Measurements from ENCODE around the gene MTURN. TPM values are rescaled to one million over a fixed set of nuclear protein-coding genes. Genes with fewer than 3 reads are reported as not detected.
A peak's percentile ranks its signal among the peaks of the same experiment; 100 is the strongest.

MTURN gene
- total and polyA plus RNA-seq, 5 donors from 2014 or later = 5.2 to 31.1 (median 6.2) TPM

DNA sequence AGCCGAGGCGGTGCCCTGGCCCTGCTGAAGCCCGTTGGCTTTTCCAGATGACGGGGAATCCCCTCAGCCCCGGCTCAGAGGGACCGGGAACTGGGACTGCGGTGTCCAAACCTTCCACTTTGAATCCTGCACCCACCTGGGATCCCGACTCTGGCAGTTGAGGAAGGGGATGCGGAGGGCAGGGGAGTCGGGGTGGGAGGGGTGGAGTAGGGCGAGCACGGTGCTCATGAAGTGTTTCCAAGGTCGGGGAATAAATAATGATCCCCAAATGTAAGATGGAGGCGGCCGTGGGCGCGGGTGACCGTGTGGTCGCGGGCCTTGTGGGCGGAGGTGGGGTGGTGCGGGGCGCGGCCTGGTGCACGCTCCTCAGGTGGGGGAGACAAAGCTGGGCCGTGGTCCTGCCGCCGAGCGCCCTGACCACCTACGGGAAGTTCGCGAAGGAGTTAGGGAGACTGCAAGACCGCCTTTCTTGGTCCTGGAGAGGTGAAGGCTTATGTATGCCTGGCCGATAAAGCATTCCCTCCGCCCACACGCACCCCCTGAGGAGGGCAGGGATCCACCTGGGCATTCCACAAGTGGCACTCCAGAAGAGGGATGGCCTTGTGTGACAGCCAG is 1.4 kb downstream of the MTURN start:
- H3K27ac Mint-ChIP-seq = peak overlapping the region in 2 of 3 donors; percentile 39 to 96
- H3K36me3 Mint-ChIP-seq = no peaks in the 10 kb centered on the region
- H3K4me1 Mint-ChIP-seq = peaks cover 11 to 32% (median 17%) of the 10 kb centered on the region in 4 donors
- H3K4me3 Mint-ChIP-seq = peak overlapping the region; percentile 94 to 97 (median 94)
- Histone ChIP-seq H3K36me3 (ENCODE audit: control insufficient read depth, insufficient read depth, low read length) (no peaks in the 10 kb centered on the region), H3K4me3 (ENCODE audit: low read depth, low read length) (no peak overlapping the region), H3K27me3 (ENCODE audit: control insufficient read depth, insufficient read depth, low read length) (no peaks in the 10 kb centered on the region), H3K4me1 (ENCODE audit: control insufficient read depth, insufficient read depth, low read length, poor library complexity, severe bottlenecking) (peaks cover 14% of the 10 kb centered on the region), H3K27ac (ENCODE audit: insufficient read depth, low read length, poor library complexity, severe bottlenecking) (peak overlapping the region; percentile 18), H3K9me3 (ENCODE audit: control insufficient read depth in 2 of 2, low read length in 2 of 2) (no peaks in the 10 kb centered on the region)
- no peaks in the 10 kb centered on the region for H3K9me3 Mint-ChIP-seq
- peaks cover 15% of the 10 kb centered on the region for H3K27me3 Mint-ChIP-seq
- ATAC-seq (ENCODE audit: low read depth in 2 of 2) = no peak
- DNase-seq = no peak

DNA sequence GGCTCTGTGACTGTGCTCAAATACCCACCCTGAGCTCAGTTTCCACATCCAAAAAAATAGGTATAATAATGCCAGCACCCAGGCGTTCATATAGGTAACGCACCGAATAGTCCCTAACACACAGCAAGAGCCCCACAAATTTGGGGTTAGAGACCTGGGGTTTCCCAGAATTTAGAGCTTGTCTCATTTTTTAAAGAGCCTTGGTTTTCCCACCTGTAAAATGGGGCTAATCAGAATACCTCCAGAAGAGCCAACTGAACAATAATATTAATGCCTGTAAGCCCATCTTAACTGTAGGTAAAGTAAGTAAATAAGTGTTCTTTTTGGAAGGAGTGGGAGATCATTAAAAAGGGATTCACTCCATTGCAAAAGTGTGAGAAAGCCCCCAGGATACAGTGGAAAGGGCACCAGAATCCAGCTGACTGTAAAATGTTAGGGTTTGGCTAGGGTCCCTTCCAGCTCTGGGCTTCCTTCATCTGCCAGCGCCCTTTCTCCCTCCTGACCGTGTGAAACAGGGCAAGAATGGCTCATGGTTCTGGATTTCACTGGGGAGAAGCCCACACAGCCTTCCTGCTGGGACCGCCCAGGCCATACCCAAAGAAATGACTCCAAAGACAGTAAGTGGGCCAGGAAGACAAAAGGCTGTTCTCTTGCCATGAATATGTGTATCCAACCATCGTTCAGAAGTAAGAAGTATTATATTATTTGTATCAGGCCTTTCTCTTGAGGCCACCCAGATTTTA is 2.1 kb downstream of the MTURN start:
- peaks cover 14% of the 10 kb centered on the region for H3K4me1 ChIP-seq (ENCODE audit: control insufficient read depth, insufficient read depth, low read length, poor library complexity, severe bottlenecking)
- no peak overlapping the region for H3K4me3 ChIP-seq (ENCODE audit: low read depth, low read length)
- Mint-ChIP-seq H3K27ac (peak overlapping the region in 2 of 3 donors; percentile 39 to 78), H3K27me3 (peaks cover 15% of the 10 kb centered on the region), H3K9me3 (no peaks in the 10 kb centered on the region), H3K4me3 (peak overlapping the region; percentile 94 to 97 (median 94)), H3K4me1 (peaks cover 11 to 32% (median 17%) of the 10 kb centered on the region in 4 donors), H3K36me3 (no peaks in the 10 kb centered on the region)
- ATAC-seq (ENCODE audit: low read depth in 2 of 2) (no peak), DNase-seq (no peak)
- H3K27me3 ChIP-seq (ENCODE audit: control insufficient read depth, insufficient read depth, low read length) = no peaks in the 10 kb centered on the region
- H3K27ac ChIP-seq (ENCODE audit: insufficient read depth, low read length, poor library complexity, severe bottlenecking) = peak overlapping the region; percentile 18
- H3K9me3 ChIP-seq (ENCODE audit: control insufficient read depth in 2 of 2, low read length in 2 of 2) = no peaks in the 10 kb centered on the region
- H3K36me3 ChIP-seq (ENCODE audit: control insufficient read depth, insufficient read depth, low read length) = no peaks in the 10 kb centered on the region

DNA sequence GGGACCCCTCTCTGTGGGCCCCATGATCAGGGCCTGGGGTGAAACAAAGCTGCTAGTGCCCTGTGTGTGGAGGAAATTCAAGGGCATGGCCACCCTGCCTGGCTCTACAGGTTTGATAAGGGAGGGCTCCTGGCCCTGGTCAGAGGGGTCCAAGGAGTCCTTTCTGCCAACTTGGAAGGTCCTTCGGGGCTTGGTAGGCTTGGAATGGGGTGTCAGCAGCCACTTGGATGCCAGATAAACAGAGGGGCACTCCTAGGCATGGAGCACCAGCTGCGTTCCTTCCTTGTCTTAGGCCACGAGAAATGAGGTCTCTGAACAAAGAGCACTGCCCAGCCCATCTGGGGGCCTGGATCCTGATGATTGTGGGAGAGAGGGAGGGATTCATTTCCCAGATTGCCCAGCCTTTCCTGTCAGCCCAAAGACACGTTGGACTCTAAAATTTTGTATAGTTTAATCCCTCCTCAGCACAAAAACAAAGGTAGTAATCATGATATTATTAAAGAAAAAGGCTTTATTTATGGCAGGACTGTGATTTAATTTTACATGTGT is 5.1 kb downstream of the MTURN start:
- no peak overlapping the region for H3K4me3 Mint-ChIP-seq
- Histone ChIP-seq H3K36me3 (ENCODE audit: control insufficient read depth, insufficient read depth, low read length) (no peaks in the 10 kb centered on the region), H3K4me1 (ENCODE audit: control insufficient read depth, insufficient read depth, low read length, poor library complexity, severe bottlenecking) (peaks cover 9% of the 10 kb centered on the region), H3K27me3 (ENCODE audit: control insufficient read depth, insufficient read depth, low read length) (no peaks in the 10 kb centered on the region), H3K27ac (ENCODE audit: insufficient read depth, low read length, poor library complexity, severe bottlenecking) (no peak overlapping the region), H3K9me3 (ENCODE audit: control insufficient read depth in 2 of 2, low read length in 2 of 2) (no peaks in the 10 kb centered on the region), H3K4me3 (ENCODE audit: low read depth, low read length) (no peak overlapping the region)
- ATAC-seq (ENCODE audit: low read depth in 2 of 2) (no peak), DNase-seq (no peak)
- no peaks in the 10 kb centered on the region for H3K9me3 Mint-ChIP-seq
- H3K27me3 Mint-ChIP-seq = peaks cover 10% of the 10 kb centered on the region
- H3K36me3 Mint-ChIP-seq = peaks cover 4% of the 10 kb centered on the region
- no peak overlapping the region for H3K27ac Mint-ChIP-seq
- peaks cover 6 to 30% (median 12%) of the 10 kb centered on the region in 4 donors for H3K4me1 Mint-ChIP-seq

DNA sequence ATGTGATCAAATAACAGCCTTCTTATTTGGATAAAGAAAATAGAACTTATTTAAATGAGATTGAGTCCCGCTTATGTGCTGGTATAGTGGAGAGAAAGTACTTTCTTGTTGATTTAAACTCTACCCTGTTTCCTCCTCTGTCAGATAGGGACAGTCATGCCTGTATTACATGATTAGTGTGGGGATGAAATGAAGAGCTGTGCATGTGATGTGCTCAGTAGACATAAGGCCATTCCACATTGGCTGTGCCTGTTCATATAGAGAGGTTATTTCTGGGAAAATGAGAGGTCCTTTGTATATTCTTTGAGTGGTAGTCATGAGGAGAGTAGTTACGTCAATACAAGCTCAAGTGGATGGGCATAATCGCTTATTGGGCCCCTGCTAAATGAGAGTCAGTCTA is 5.7 kb downstream of the MTURN start:
- Histone ChIP-seq H3K27me3 (ENCODE audit: control insufficient read depth, insufficient read depth, low read length) (no peaks in the 10 kb centered on the region), H3K9me3 (ENCODE audit: control insufficient read depth in 2 of 2, low read length in 2 of 2) (no peaks in the 10 kb centered on the region), H3K4me1 (ENCODE audit: control insufficient read depth, insufficient read depth, low read length, poor library complexity, severe bottlenecking) (peaks cover 9% of the 10 kb centered on the region), H3K4me3 (ENCODE audit: low read depth, low read length) (no peak overlapping the region), H3K27ac (ENCODE audit: insufficient read depth, low read length, poor library complexity, severe bottlenecking) (no peak overlapping the region), H3K36me3 (ENCODE audit: control insufficient read depth, insufficient read depth, low read length) (no peaks in the 10 kb centered on the region)
- ATAC-seq (ENCODE audit: low read depth in 2 of 2) (no peak), DNase-seq (no peak)
- H3K9me3 Mint-ChIP-seq = no peaks in the 10 kb centered on the region
- H3K4me3 Mint-ChIP-seq = no peak overlapping the region
- H3K27me3 Mint-ChIP-seq = peaks cover 10% of the 10 kb centered on the region
- no peak overlapping the region for H3K27ac Mint-ChIP-seq
- H3K4me1 Mint-ChIP-seq = peaks cover 6 to 30% (median 12%) of the 10 kb centered on the region in 4 donors
- H3K36me3 Mint-ChIP-seq = peaks cover 4% of the 10 kb centered on the region

DNA sequence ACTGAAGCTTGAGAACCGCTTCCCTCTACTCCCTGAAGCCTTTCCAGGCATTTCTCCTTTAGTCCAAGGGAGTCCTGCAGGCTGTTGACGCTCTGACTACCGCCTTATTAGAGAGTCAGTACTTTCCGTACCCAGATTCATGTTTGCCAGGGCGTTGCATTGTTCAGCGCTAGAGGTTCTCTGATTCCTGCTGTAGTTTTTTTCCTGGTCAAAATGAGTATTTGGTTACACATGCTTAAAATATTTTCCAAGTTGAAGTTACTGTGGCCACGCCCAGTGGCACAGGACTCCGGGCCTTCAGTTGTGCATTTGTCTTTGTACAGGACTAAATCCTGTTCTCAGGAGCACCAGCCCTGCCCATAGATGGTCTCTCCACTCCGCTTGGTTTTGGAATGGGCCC is 7.9 kb downstream of the MTURN start:
- H3K27me3 ChIP-seq (ENCODE audit: control insufficient read depth, insufficient read depth, low read length) = no peaks in the 10 kb centered on the region
- ATAC-seq (ENCODE audit: low read depth in 2 of 2) (no peak), DNase-seq (no peak)
- Mint-ChIP-seq H3K4me3 (no peak overlapping the region), H3K36me3 (peaks cover 4% of the 10 kb centered on the region), H3K27me3 (no peaks in the 10 kb centered on the region), H3K27ac (no peak overlapping the region), H3K4me1 (peaks cover 6 to 17% (median 7%) of the 10 kb centered on the region in 4 donors), H3K9me3 (no peaks in the 10 kb centered on the region)
- H3K9me3 ChIP-seq (ENCODE audit: control insufficient read depth in 2 of 2, low read length in 2 of 2) = no peaks in the 10 kb centered on the region
- H3K4me1 ChIP-seq (ENCODE audit: control insufficient read depth, insufficient read depth, low read length, poor library complexity, severe bottlenecking) = no peaks in the 10 kb centered on the region
- no peak overlapping the region for H3K27ac ChIP-seq (ENCODE audit: insufficient read depth, low read length, poor library complexity, severe bottlenecking)
- H3K36me3 ChIP-seq (ENCODE audit: control insufficient read depth, insufficient read depth, low read length) = no peaks in the 10 kb centered on the region
- no peak overlapping the region for H3K4me3 ChIP-seq (ENCODE audit: low read depth, low read length)

DNA sequence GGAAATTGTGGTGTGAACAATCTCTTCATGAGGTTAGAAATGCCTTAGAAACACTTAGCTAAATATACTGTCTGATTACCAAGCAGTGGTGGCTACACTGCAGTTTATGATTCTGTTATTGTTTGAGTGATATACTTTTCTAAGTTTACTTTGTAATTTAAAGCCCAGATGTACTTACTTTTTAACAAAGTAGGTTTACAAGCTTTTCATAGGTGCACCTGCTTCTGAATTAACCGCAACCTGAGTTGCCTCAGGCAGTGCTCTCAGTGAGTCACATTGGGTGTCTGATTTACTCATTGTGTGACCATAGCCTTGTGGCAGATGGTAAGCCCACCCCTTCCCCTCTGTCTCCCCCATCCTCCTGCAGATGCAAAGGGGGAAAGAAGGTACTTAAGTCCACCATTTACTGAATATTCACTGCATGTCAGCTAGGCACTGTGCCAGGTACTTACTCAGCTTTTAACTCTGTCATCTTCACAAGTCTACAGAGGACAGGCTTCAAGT is 9.0 kb downstream of the MTURN start:
- Histone ChIP-seq H3K9me3 (ENCODE audit: control insufficient read depth in 2 of 2, low read length in 2 of 2) (no peaks in the 10 kb centered on the region), H3K4me1 (ENCODE audit: control insufficient read depth, insufficient read depth, low read length, poor library complexity, severe bottlenecking) (peaks cover 2% of the 10 kb centered on the region), H3K27ac (ENCODE audit: insufficient read depth, low read length, poor library complexity, severe bottlenecking) (no peak overlapping the region), H3K36me3 (ENCODE audit: control insufficient read depth, insufficient read depth, low read length) (no peaks in the 10 kb centered on the region), H3K27me3 (ENCODE audit: control insufficient read depth, insufficient read depth, low read length) (no peaks in the 10 kb centered on the region), H3K4me3 (ENCODE audit: low read depth, low read length) (no peak overlapping the region)
- H3K9me3 Mint-ChIP-seq = no peaks in the 10 kb centered on the region
- H3K27ac Mint-ChIP-seq = peak overlapping the region in 1 of 3 donors; percentile 0
- ATAC-seq (ENCODE audit: low read depth in 2 of 2) (peak in 1 of 2 donors; percentile 14), DNase-seq (no peak)
- H3K27me3 Mint-ChIP-seq = no peaks in the 10 kb centered on the region
- H3K36me3 Mint-ChIP-seq = peaks cover 4% of the 10 kb centered on the region
- H3K4me3 Mint-ChIP-seq = no peak overlapping the region
- H3K4me1 Mint-ChIP-seq = peaks cover 3 to 12% (median 3%) of the 10 kb centered on the region in 4 donors

DNA sequence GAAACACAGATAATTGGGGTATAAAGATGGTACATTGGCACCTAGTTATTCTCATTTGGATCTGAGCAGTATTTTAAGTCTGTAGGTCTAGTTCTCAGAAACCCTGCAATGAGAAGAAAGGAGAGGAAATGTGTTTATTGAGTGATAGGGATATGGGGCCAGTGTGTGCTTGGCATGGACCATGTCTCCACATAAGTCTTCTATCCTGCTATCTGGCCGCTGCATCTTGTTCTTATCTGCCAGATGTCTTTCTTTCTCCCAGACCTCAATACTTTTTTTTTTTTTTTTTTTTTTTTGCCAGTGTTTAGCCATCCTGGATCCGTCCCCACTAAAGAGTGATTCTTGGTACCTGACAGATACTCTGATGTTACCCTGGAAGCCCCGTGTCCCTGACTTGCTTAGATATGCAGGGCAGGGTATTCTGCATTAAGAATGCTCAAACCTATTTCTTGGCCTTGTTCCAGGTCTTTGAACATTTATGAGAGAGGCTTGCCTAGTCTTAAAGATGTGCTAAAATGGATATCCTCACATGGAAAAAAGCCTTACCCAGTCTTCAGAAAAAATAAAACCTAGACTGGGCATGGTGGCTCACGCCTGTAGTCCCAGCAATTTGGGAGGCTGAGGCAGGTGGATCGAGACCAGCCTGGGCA is 10.0 kb downstream of the MTURN start:
- Histone ChIP-seq H3K4me1 (ENCODE audit: control insufficient read depth, insufficient read depth, low read length, poor library complexity, severe bottlenecking) (peaks cover 7% of the 10 kb centered on the region), H3K27me3 (ENCODE audit: control insufficient read depth, insufficient read depth, low read length) (no peaks in the 10 kb centered on the region), H3K9me3 (ENCODE audit: control insufficient read depth in 2 of 2, low read length in 2 of 2) (no peaks in the 10 kb centered on the region), H3K27ac (ENCODE audit: insufficient read depth, low read length, poor library complexity, severe bottlenecking) (no peak overlapping the region), H3K4me3 (ENCODE audit: low read depth, low read length) (no peak overlapping the region), H3K36me3 (ENCODE audit: control insufficient read depth, insufficient read depth, low read length) (no peaks in the 10 kb centered on the region)
- DNase-seq = no peak
- Mint-ChIP-seq H3K36me3 (peaks cover 7% of the 10 kb centered on the region), H3K27ac (no peak overlapping the region), H3K4me1 (peaks cover 0 to 9% (median 3%) of the 10 kb centered on the region in 4 donors), H3K4me3 (no peak overlapping the region), H3K9me3 (no peaks in the 10 kb centered on the region), H3K27me3 (no peaks in the 10 kb centered on the region)
- no peak for ATAC-seq (ENCODE audit: low read depth in 2 of 2)
